Stimulated activated CD4-positive, alpha-beta T cell treated with anti-CD3 and anti-CD28 coated beads, TNF-alpha, amount 100 ng/mL, for 4 hours (primary cell): ENCODE measurements around the gene SH3GL2.

Experiments
- DNase-seq, 3 experiments: peaks; one replicate each; pipeline ENCODE4 v3.0.0-alpha.2; 2020; ENCODE audit warnings: low read depth in 3 of 3

Gene SH3GL2

GRCh38 chr9:17658237-17658636 lies 79.4 kb downstream of the SH3GL2 start:
- no peak for DNase-seq

DNA sequence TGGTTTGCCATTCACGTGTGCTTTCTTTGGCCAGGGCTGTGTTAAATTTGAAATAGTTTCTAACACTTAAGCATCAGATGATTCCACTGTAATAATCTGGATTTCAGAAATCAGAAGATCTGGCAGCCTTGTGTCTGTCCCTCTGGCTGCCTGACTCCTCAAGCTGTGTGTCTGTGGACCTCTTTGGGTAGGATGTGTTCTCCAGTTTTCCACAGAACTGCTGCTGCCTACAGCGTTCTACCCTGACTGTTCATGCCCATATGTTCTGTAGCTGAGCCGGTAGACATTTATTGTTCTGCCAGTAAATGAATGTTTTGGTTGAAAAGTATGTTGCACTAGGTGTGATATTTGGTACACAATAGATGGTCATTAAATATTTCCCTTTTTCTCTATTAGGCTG lies 81.3 kb downstream of the SH3GL2 start:
- no peak for DNase-seq

DNA sequence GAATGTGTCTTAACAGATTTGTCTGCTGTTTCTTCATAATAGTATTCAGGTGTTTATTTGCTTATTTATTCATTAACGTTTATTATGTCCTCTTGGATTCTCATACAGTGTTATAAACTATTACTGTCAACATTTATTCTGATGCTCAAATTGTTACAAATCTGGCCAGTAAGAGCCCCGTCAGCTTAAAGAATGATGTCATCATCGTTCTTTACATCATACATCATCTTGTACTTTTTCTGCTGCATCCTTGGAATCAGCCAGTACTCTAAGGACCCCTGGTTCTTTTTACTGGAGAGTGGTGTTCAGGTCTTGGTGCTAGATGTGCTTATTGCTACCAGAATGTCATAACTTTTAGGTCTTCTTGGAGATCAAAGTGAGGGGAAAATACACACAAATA lies 86.6 kb downstream of the SH3GL2 start:
- DNase-seq = no peak

DNA sequence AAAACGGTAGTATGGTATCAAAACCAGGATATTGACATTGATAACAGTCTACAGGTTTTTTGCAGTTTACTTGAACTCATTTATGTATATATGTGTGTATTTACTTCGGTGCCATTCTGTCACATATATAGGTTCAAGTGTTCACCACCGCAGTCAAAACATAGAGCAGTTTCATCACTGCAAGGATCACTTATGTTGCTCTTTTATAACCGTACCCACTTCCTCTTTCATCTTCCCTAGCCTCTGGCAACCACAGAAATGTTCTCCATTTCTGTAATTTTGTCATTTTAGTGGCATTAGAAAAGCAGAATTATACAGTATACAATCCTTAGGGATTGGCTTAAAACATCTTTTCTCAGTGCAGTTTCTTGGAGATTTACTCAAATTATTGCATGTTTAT lies 90.3 kb downstream of the SH3GL2 start:
- DNase-seq = no peak

DNA sequence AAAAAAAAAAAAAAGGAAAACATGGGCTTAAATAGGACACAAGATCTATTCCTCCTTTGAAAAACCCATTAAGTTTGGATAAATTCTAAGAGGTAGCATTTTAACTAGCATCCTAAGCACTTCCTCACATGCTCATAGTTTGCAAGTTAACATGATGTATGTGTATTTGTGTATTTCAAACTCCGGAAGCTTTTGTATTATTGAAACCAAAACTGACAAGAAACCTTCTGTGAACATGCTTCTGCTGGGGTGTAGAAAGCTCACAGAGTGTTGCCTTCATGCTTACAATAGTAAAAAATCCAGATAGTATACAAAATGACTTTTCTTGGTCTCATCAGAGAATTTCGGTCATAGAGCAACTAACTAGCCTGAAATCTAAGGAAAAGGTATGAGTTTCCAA lies 103.8 kb downstream of the SH3GL2 start:
- DNase-seq = no peak

GRCh38 chr9:17688834-17689233 lies 110.0 kb downstream of the SH3GL2 start:
- DNase-seq = no peak

GRCh38 chr9:17694336-17694735 lies 115.5 kb downstream of the SH3GL2 start:
- DNase-seq = no peak

- DNase-seq = no peak
These were observed 116.6 kb downstream of the SH3GL2 start for GRCh38 chr9:17695482-17695881.

DNA sequence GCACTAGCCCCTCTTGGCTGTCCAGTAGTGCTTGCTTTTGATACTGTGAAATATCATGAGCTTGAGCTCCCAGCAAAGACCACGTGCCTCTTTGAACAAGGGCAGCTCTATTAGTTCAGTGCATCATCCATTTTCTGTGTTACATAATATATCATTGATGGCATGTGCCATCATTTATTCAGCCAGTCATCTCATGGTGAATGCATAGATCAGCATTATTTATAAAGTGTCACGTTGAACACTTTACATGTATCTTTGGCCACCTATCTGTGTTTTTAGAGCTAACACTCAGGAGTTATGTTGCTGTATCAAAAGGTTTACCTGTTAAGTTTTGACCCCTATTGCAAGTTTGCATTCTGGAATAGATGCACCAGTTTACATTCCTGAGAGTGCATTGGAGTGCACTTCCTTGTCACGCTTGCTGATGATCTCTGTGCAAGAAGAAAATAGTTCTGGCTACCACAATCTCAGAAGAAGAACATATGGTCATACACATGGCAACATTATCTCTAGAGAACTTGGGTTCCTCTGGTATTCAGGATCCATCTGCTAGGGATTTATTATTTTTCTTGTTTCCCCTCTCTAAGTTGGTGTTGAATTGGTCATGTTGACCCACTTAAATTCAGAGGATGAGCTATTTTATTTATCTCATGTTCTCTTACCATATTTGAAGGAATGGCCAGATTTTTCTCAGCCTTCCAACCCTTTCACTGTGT lies 120.9 kb downstream of the SH3GL2 start:
- DNase-seq = no peak

GRCh38 chr9:17706347-17706746 lies 127.5 kb downstream of the SH3GL2 start:
- DNase-seq = no peak

DNA sequence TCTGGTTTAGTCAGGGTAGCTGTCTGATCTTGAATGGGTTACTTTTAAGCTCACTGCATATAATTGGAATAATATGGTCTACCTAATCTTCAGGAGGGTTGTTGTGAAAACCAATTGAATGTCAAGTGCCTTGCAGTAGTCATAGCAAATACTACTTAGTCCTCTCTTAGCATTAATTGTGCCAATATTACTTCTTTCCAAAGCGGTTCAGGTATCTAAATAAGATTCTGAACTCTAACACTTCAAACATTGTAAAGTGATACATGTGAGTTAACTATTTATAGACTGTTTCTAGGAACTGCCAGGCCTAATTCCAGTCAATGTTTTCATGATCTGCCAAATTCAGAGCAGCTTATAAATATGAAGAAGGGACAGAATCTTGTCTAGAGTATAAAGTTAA lies 140.2 kb downstream of the SH3GL2 start:
- no peak for DNase-seq

GRCh38 chr9:17721954-17722353 lies 143.1 kb downstream of the SH3GL2 start:
- no peak for DNase-seq

GRCh38 chr9:17723656-17724055 lies 144.8 kb downstream of the SH3GL2 start:
- no peak for DNase-seq

DNA sequence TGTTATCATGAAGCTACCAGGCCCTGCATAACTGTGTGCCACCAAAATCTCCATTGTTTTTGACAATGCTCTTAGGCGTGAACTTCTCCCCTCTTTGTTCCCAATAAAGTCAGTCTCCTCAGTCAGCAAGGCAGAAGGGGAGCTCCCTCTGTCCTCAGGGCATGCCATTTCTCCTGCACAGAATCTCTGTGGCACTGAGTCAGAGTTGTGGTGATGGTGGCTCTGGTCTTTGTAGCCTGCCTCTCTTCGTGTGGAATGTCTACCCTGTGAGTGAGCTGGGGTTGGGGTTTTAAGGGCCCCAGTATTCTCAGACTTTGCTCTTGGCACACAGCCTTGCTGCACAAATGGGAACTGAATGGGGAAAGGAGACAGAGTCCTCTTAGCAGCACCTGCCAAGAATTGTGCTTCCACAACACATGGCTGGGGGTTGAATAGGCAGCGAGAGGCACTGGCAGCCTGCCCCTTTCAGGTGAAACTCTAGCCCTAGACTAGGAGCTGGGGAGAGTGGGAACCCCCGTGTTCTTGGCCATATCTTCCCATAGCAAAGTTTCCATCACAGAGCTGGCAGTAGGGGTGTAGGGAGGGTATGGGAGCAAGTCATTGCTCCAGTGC lies 146.6 kb downstream of the SH3GL2 start:
- DNase-seq = no peak

- DNase-seq = no peak
These were observed 147.4 kb downstream of the SH3GL2 start for GRCh38 chr9:17726298-17726697.

DNA sequence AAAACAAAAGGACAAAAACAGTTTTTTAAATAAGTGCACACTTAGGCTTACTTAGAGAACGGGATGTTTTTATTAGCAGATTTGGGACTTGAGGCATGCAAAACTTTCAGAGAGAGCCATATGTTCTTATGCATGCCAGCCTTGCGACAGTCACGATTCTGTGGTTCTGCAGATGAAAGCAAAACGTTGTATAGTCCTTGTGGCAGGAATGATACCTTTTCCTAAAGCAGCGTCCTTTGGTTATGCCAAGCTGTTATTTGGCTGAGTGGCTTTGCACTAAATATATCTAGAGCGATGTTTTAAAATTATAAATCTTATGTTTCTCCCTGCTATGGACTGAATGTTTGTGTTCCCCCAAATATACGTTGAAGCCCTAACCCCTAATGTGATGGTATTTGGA lies 152.0 kb downstream of the SH3GL2 start:
- no peak for DNase-seq

GRCh38 chr9:17731308-17731707 lies 152.4 kb downstream of the SH3GL2 start:
- DNase-seq = no peak

DNA sequence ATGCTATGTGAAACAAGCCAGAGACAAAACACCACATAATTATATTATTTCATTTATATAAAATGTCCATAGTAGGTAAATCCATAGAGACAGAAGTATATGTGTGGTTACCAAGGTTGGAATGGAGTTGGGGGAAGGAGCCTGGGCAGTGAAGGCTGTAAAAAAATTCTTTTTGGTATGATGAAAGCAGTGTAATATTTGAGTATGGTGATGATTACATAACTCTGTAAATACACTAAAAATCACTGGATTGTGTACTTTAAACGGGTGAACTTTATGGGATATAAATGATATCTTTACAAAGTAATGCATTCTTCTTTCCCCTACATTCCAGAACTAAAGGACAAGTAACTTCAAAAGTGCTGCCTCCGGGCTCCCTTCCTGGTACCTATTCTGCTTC lies 155.8 kb downstream of the SH3GL2 start:
- DNase-seq = no peak

DNA sequence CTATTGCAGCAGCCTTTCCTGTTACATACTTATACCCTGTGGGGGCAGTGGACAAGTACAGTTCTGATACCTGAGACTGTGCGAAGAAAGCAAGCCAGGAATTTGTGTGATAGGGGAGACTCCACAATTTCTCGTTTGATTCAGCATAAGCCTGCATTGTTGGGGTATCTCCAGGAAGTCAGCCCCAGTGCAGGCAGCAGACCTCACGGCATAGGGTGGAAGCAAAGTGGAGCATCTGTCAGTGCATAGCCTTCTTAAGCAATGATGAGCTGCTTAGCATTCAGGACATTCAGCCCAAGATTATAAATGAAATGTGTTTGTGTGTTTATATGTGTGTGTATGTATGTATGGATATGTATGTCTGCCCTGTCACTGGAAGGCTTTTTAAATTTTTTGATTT lies 157.0 kb downstream of the SH3GL2 start:
- DNase-seq = no peak

GRCh38 chr9:17739022-17739421 lies 160.2 kb downstream of the SH3GL2 start:
- no peak for DNase-seq

DNA sequence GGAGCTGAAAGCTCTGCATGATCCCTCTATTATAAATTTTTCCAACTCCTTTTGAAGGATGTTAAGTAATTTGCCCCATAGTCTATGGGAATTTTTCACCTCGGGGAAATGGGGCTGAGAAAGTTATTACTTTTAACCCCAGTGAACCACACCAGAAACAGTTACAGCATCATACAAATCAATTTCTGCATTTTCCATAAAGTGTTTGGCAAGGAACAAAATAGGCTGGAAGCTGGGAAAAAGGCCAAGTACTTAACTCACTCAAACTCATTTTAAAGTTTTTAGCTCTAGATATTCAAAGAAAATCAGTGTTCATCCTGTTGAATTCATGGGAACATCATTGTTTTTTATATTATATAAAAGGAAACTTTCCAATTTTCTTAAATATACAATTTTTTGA lies 160.9 kb downstream of the SH3GL2 start:
- no peak for DNase-seq

DNA sequence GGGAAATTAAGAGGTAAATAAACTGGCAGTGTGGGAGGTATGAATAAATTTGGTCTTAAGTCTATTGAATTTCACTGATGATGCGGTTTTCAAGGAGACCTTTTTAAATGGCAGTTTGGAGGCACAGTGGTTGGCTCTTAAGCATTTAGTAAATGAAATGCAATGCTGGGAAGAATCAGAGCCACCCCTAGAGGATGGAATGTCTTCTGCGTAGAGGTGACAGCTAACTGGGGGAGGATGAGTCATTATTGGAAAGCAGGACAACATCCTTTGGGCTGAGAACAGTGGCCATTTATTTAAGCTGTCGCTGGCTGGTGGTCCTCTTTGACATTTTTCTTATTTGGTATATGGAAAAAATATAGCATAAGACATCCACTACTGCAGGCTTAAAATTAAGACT lies 163.2 kb downstream of the SH3GL2 start:
- no peak for DNase-seq

DNA sequence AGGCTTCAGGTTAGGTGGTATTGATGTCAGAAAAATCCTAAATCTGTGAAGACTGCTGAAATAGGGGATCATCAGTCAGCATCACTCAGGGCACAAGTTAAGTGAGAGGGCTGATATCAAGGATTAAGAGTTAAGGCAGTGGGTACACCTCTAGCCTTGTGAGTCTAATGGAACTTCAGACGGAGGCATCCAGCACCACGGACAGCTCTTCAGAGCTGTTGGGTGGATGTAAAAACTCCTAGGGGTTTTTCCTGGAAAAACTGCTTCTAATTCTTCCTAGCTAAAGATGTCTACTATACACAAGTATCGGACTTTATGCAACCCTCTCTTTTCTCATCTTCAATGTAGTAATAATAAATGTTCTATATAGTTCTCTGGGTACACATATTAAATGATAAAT lies 165.9 kb downstream of the SH3GL2 start:
- DNase-seq = no peak

DNA sequence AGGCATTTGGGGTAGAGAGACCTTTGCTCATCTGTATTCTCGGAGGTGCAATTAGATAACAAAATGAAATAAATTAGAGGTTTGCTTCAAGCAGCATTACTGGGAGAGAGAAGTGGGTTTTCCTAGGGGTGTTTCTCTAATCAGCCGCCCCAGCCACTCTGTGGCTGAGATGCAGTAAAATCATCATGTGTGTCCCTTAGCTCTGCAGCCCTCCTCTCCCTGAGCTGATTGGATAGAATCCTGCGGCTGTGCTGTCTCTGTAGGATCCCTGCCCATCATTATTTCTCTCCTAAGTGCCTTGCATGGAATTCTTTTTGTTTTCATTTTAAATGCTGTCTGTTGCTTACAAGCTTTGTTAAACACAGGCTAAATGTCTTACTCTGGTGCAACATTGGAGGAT lies 171.4 kb downstream of the SH3GL2 start:
- no peak for DNase-seq
